Renal pelvis (tissue), 4 donors: ENCODE measurements around the gene ASAP2. TPM values are rescaled to one million over a fixed set of nuclear protein-coding genes. Genes with fewer than 3 reads are reported as not detected.

ENCODE experiments used
- DNase-seq: peaks from one replicate; pipeline ENCODE4 v3.0.0-alpha.2; 2013
- polyA plus RNA-seq, 3 donors: library from polyadenylated mRNA; unstranded; fragments of 120-200 nt; gene quantifications; one replicate each; pipeline ENCODE4 v1.2.1, GENCODE V29; 2013; ENCODE audit not compliant: insufficient read length in 3 of 3

Gene ASAP2
- polyA plus RNA-seq, 3 donors: 53.4 to 64.2 (median 57.3) TPM

GRCh38 chr2:9271091-9271490 is 64.5 kb downstream of the ASAP2 start:
- DNase-seq: no peak

GRCh38 chr2:9271691-9272090 is 65.1 kb downstream of the ASAP2 start:
- no peak for DNase-seq

GRCh38 chr2:9273486-9274130 is 67.0 kb downstream of the ASAP2 start:
- DNase-seq: no peak

- DNase-seq: no peak
Observed at GRCh38 chr2:9274701-9275343, 68.2 kb downstream of the ASAP2 start.

DNA sequence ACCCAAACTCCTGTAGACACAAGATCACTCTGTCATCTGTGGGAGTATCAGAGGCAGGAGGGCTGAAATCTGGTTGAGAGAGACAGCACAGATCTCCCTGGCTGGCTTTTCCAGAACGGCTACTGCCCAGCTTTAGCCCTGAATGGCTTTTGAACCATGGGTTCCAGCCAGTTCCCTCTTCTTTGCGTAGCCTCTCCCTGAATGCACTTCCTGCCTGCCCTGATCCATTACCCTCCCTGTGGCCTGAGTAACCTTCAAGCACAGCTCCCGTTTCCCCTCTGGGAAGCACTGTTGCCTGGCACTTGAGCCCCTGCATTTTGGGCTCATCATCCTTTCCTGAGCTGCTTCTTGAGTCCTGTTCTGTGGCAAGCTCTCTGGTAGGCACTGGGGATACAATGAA is 68.8 kb downstream of the ASAP2 start:
- no peak for DNase-seq

GRCh38 chr2:9276074-9276473 is 69.5 kb downstream of the ASAP2 start:
- no peak for DNase-seq

DNA sequence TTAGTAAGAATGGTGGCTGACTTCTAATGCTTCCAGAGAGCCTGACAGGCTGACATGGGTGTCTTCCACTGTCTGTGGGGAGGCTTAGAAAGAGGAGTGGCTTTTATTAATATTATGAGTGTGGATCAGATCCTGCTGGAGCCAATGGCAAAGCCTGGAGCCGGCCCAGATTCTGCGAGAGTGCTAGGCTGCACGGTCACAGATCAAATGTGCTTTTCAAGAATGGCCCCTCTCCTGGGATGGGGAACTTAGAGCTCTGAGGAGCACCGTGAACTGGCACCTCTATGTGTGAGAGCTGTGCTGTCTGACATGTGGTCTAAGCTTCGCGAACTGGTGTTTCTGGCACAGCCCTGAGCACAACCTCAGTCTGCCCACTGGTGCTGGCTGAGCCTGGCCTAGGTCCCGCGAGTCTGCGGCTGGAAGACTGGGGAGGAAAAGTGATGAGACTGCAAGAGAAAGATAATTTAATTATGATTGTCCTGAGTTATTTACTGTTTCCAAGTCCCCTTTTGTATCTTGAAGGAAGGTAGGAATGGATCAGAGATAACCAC is 70.4 kb downstream of the ASAP2 start:
- DNase-seq: no peak

- no peak for DNase-seq
Observed at GRCh38 chr2:9278439-9278838, 71.8 kb downstream of the ASAP2 start.

- DNase-seq: no peak
Observed at GRCh38 chr2:9279426-9279825, 72.8 kb downstream of the ASAP2 start.

DNA sequence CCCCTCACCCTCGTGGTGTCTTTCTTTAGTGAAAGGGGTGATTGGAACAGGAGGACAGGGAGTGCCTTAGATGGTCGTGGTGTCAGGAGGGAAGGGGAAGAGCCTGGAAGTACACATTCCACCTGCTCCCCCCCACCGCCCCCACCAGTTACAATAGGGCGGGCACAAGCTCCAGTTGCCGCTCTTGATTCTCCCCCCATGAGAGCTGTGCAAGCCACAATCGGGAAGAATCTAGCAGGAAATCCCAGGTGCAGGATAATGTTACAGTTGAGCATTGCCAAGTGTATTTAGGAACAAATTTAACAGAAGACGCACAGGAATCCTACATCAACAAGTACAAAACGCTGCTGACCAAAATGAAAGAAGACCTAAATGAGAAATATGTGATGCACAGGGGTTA is 73.6 kb downstream of the ASAP2 start:
- no peak for DNase-seq

DNA sequence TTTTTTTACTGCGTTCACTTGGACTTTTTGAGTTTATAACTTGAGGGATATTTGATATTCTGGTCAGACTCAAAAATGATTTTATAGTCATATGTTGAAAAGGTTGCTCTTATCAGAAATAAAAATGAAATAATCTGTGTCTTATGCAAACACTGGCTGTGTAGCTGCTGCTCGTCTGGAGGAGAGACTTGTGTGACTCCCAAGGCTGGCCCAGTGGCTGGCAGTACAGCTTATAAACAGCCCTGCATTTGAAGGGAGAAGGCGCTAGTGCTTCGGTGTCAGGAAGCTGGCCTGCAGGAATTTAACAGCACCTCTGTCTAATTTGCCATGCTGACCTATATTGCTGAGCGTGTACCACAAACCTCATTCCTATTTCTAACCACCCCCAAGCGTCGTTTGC is 74.5 kb downstream of the ASAP2 start:
- DNase-seq: no peak

GRCh38 chr2:9282128-9283112 is 75.8 kb downstream of the ASAP2 start:
- no peak for DNase-seq

DNA sequence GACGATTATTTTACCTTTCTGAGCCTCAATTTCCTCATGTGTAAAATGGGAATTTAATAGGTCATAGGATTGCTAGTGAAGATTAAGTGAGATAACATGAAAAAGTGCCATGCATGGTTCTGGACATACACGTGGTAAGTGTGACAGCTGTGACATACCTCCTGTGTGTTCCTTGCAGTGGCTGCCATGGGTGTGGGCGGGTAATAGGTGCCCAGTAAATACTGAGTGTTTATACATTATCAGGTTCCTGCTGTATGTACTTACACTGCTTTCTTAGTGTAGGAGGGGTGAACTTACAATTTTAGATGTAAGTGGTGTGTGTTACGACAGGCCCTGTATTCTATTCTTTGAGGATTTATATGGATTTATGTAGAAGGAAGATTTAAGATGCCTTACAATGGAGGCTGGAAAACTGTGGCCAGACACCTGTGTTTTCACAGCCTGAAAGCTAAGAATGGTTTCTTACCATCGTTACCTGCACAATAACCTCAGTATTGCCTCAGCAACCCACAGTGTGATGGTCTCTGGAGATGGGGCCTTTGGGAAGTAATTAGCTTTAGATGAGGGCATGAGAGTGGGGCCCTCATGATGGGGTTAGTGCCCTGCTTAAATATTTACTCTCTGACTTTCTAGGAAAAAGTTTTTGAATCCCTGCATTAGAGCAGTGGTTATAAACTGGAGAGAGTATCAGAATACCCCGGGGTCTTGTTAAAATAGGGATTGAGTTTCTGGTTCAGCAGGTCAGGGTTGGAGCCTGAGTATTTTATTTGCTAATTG is 78.1 kb downstream of the ASAP2 start:
- DNase-seq: no peak

DNA sequence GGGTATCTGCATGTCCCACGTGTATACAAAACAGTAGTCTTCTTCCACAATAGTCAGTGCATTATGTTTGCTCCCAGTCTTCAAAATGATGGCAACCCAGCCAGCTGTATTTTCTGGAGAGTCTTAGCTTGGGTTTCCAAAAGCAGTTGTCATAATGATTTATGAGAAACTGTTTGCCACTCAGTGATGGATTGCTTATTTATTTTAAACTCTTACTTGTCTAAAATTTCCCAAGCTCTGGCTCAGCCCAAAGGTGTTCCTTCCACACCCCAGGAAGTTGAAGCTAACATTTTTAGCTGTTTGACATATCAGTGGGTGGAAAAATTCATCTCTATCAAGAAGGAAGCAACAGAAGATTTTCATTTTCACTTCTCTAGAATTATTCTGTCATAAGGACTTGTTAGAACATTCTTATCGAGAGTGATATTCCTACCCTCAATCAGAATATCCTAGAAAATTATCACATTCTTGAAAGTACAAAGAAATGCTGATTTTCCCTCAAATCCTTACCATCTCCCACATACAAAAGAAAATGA is 78.8 kb downstream of the ASAP2 start:
- no peak for DNase-seq

- no peak for DNase-seq
Observed at GRCh38 chr2:9285921-9286320, 79.3 kb downstream of the ASAP2 start.

DNA sequence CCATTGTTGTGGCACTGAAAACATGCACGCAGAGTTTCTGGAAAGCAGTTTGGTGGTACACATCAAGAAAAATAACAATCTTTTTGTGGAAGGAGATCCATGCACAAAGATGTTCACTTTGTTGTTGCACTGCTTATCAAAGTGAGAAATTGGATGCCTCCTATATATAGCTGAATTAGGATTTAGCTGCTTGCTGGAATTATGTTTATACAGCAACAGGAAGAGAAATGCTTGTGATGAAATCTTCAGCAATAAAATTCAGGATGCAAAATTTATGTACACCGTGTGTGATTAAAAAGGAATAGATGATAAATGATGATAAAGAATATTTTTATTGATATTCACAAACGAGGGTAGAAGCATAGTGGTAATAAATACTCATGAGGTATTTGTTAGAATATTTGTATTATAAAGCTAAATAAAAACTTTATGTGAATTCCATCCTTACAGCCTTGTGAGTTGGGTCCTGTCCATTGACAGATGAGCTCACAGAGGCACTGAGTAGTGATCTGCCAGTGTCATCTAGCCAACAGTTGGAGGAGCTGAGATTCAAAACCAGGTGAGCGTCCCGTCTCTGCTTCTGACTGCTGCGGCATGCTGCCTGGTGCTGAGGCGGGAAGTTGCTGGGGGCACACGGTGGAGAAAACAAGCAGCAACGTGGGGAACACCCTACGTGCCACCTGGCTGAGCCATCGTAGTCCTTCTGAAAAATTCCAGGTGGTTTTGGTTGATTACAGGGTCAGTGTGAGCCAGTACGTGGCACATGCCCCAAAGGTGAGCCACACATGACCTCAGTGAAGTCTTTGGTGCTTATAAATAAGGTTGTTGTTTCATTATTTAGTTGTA is 80.2 kb downstream of the ASAP2 start:
- no peak for DNase-seq

DNA sequence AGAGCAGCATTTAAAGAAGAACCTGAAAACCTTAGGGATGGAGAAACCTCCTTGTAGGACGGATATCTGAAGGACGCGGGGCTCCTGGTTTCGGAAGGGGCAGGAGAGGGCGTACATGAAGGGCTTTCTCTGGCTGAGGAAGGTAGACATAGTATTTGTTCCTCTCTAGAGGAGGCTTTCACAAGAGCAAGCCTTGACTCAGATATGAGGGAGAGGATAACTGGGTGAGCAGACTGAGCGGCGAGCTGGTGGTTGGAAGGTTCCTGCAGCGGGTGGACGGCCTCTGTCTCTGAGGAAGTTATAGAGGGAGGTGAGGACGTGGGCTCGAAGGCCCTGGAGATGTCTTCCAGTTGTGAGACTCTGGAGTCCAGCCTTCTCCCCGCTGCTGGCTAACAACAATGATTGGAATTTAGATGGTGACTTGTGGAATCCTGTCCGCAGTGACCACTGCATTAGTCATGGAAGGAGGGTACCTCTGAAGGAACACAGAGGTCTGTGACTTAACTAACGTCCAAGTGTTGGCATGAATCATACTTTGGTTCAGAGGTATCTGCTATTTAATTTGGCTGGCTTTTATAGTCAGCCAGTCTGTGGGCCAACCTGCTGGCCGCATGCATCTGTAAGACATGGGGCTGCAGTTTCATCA is 80.9 kb downstream of the ASAP2 start:
- DNase-seq: no peak

DNA sequence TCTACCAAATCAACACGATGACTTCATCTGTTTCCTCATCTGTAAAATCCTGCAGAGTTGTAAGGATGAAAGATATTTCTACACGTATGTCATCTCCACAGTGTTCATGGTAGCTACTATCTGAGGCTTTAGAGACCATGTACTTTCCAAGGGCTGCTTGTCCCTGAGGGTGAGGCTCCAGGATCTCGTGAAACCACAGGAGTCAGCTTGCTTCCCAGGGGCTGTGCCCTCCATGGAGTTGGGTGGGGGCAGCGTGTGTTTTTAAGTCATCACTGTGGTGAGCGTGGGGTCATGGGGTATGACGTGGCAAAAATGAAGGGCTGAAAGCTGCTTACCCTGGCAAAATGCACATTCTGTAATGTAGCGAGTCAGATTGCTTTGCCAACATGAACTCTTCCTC is 81.6 kb downstream of the ASAP2 start:
- no peak for DNase-seq

DNA sequence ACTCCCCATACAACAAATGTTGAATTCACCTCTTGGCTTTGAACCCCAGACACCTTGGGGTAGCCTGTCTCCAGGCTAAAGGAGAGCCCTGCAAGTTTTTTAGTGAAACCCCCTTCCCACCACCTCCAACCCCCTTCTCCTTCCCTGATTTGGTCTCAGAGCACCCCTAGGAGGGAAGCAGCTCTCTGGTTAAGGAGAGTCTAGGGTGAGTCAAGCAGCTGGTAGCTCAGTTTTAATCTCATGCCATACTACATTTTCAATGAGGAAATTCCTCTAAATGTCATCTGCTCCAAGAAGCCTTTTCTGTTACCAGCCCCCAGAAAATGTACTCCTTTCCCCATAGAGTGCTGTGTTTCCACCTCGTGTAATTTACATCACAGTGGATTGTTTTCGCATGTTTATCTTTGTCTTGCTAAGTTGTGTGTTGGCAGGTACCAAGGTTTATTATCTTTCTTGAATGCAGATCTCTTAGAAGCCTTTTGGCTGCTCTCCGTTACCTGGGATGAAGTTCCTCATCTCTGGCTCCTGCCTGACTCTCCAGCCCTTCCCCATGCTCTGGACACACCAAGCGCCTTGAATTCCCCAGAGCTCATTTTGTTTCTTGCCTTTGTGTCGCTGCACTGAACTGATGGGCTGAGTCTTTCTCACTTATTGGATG is 82.2 kb downstream of the ASAP2 start:
- no peak for DNase-seq
